ENCODE measurements around the gene RABL2B.

The RABL2B gene

DNA sequence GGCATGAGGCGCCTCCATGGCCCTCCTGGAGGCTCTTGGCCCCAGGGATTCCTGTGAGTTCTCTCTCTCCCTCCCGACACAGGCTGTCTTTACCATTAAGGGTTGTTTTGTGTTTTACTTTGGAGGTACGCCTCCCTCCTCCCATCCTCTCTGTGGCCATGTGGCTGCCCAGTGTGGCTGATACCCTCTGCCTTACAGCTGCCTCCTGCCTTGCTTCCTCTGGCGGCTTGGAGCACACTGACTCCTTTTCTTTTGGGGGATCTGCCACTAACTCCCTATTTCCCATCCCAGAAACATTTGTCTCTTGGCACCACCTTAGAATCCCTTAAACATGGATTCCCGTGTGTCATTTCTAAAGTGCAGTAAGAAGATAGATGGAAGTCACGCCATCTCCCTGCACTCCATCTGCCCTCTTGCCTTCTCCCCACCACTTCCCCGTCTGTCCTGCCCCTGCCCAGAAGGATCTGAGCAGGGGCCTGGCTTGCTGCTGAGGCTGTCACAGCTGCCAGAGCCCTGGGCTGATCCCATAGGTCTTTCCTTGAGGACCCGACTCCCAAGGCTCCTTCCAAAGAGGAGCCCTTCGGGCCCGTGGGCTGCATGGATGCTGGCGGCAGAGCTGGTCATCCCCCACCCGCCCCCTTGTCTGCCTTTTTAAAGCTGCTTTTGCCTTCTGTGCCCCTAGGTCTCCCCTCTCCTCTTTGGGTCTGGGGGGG, 60.6 kb downstream of the RABL2B start:
- H3K27ac ChIP-seq (ENCODE audit: insufficient read depth, low read depth, low read length, poor library complexity, severe bottlenecking) = no peak overlapping the region

DNA sequence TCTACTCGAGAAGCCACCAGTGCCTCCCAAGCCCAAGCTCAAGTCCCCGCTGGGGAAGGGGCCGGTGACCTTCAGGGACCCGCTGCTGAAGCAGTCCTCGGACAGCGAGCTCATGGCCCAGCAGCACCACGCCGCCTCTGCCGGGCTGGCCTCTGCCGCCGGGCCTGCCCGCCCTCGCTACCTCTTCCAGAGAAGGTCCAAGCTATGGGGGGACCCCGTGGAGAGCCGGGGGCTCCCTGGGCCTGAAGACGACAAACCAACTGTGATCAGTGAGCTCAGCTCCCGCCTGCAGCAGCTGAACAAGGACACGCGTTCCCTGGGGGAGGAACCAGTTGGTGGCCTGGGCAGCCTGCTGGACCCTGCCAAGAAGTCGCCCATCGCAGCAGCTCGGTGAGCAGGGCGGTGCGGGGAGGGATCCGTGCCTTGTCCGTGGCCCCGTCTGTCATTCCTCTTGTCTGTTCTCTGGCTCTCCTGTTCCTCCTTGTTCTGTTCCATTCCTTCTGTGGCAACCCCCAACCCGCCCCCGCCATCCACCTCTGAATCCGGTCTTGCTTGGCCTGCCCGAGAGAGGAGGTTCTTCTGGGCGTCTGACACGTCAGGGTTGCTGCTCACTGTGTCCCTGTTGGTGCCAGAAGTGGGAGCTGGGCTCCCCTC, 61.3 kb downstream of the RABL2B start:
- H3K4me3 ChIP-seq (ENCODE audit: insufficient read depth, low read depth, low read length) = no peak overlapping the region
- no peaks in the 10 kb centered on the region for H3K36me3 ChIP-seq (ENCODE audit: control insufficient read depth, insufficient read depth, low read length)
- H3K27me3 ChIP-seq (ENCODE audit: control insufficient read depth, insufficient read depth, low read length, poor library complexity, severe bottlenecking) = peaks cover 38% of the 10 kb centered on the region
- no peaks in the 10 kb centered on the region for H3K4me1 ChIP-seq (ENCODE audit: control insufficient read depth, insufficient read depth, low read length)
- WGBS, 2 experiments = 93% methylated on average over 33 of the region's 33 CpGs
- H3K27ac ChIP-seq (ENCODE audit: insufficient read depth, low read depth, low read length, poor library complexity, severe bottlenecking) = no peak overlapping the region
- no peaks in the 10 kb centered on the region for H3K9me3 ChIP-seq (ENCODE audit: control insufficient read depth, low read length)

More for the DNA sequence above, 60.6 kb downstream of the RABL2B start:
- Histone ChIP-seq H3K4me3 (ENCODE audit: insufficient read depth, low read depth, low read length) (no peak overlapping the region), H3K9me3 (ENCODE audit: control insufficient read depth, low read length) (no peaks in the 10 kb centered on the region), H3K36me3 (ENCODE audit: control insufficient read depth, insufficient read depth, low read length) (no peaks in the 10 kb centered on the region), H3K27me3 (ENCODE audit: control insufficient read depth, insufficient read depth, low read length, poor library complexity, severe bottlenecking) (peaks cover 37% of the 10 kb centered on the region), H3K4me1 (ENCODE audit: control insufficient read depth, insufficient read depth, low read length) (no peaks in the 10 kb centered on the region)
- 95% methylated on average over 11 to 12 of the region's 12 CpGs for WGBS, 2 experiments

DNA sequence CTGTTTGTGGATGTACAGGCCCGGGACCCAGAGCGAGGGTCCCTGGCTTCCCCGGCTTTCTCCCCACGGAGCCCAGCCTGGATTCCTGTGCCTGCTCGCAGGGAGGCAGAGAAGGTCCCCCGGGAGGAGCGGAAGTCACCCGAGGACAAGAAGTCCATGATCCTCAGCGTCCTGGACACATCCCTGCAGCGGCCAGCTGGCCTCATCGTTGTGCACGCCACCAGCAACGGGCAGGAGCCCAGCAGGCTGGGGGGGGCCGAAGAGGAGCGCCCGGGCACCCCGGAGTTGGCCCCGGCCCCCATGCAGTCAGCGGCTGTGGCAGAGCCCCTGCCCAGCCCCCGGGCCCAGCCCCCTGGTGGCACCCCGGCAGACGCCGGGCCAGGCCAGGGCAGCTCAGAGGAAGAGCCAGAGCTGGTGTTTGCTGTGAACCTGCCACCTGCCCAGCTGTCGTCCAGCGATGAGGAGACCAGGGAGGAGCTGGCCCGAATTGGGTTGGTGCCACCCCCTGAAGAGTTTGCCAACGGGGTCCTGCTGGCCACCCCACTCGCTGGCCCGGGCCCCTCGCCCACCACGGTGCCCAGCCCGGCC, 62.1 kb downstream of the RABL2B start:
- no peaks in the 10 kb centered on the region for H3K4me1 ChIP-seq (ENCODE audit: control insufficient read depth, insufficient read depth, low read length)
- WGBS, 2 experiments = 90 to 91% methylated on average over 32 of the region's 32 CpGs
- no peak overlapping the region for H3K27ac ChIP-seq (ENCODE audit: insufficient read depth, low read depth, low read length, poor library complexity, severe bottlenecking)
- H3K27me3 ChIP-seq (ENCODE audit: control insufficient read depth, insufficient read depth, low read length, poor library complexity, severe bottlenecking) = peaks cover 38% of the 10 kb centered on the region
- no peak overlapping the region for H3K4me3 ChIP-seq (ENCODE audit: insufficient read depth, low read depth, low read length)
- no peaks in the 10 kb centered on the region for H3K9me3 ChIP-seq (ENCODE audit: control insufficient read depth, low read length)
- no peaks in the 10 kb centered on the region for H3K36me3 ChIP-seq (ENCODE audit: control insufficient read depth, insufficient read depth, low read length)

DNA sequence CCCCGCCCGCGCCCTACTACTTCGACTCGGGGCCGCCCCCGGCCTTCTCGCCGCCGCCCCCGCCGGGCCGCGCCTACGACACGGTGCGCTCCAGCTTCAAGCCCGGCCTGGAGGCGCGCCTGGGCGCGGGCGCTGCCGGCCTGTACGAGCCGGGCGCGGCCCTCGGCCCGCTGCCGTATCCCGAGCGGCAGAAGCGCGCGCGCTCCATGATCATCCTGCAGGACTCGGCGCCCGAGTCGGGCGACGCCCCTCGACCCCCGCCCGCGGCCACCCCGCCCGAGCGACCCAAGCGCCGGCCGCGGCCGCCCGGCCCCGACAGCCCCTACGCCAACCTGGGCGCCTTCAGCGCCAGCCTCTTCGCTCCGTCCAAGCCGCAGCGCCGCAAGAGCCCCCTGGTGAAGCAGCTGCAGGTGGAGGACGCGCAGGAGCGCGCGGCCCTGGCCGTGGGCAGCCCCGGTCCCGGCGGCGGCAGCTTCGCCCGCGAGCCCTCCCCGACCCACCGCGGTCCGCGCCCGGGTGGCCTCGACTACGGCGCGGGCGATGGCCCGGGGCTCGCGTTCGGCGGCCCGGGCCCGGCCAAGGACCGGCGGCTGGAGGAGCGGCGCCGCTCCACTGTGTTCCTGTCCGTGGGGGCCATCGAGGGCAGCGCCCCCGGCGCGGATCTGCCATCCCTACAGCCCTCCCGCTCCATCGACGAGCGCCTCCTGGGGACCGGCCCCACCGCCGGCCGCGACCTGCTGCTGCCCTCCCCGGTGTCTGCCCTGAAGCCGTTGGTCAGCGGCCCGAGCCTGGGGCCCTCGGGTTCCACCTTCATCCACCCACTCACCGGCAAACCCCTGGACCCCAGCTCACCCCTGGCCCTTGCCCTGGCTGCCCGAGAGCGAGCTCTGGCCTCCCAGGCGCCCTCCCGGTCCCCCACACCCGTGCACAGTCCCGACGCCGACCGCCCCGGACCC, 62.9 kb downstream of the RABL2B start:
- H3K36me3 ChIP-seq (ENCODE audit: control insufficient read depth, insufficient read depth, low read length) = no peaks in the 10 kb centered on the region
- H3K27ac ChIP-seq (ENCODE audit: insufficient read depth, low read depth, low read length, poor library complexity, severe bottlenecking) = no peak overlapping the region
- 11 to 12% methylated on average over 132 of the region's 132 CpGs for WGBS, 2 experiments
- peaks cover 38% of the 10 kb centered on the region for H3K27me3 ChIP-seq (ENCODE audit: control insufficient read depth, insufficient read depth, low read length, poor library complexity, severe bottlenecking)
- H3K4me1 ChIP-seq (ENCODE audit: control insufficient read depth, insufficient read depth, low read length) = no peaks in the 10 kb centered on the region
- no peaks in the 10 kb centered on the region for H3K9me3 ChIP-seq (ENCODE audit: control insufficient read depth, low read length)
- peak overlapping the region; percentile 26 for H3K4me3 ChIP-seq (ENCODE audit: insufficient read depth, low read depth, low read length)

DNA sequence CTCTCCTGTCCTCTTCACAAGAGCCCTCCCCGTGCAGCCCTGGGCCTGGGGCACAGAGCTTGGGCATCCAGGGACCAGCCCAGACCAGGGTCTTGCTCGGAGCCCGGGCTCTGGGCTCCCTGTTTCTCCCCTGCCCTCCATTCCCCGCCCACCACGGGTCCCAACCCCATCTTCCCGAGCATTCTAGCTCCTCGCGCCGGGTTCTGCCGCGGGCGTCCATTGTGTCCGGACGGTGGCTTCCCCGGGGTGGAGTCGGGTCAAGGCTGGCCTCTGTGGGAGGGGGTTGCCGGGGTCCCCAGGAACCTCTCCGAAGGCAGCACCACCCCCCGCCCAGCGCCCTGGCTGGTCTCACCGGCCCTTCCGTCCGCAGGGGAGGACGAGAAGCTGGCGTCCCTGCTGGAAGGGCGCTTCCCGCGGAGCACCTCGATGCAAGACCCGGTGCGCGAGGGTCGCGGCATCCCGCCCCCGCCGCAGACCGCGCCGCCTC, 63.6 kb downstream of the RABL2B start:
- Histone ChIP-seq H3K27me3 (ENCODE audit: control insufficient read depth, insufficient read depth, low read length, poor library complexity, severe bottlenecking) (peaks cover 38% of the 10 kb centered on the region), H3K36me3 (ENCODE audit: control insufficient read depth, insufficient read depth, low read length) (no peaks in the 10 kb centered on the region), H3K4me1 (ENCODE audit: control insufficient read depth, insufficient read depth, low read length) (no peaks in the 10 kb centered on the region), H3K9me3 (ENCODE audit: control insufficient read depth, low read length) (no peaks in the 10 kb centered on the region), H3K4me3 (ENCODE audit: insufficient read depth, low read depth, low read length) (peak overlapping the region; percentile 26), H3K27ac (ENCODE audit: insufficient read depth, low read depth, low read length, poor library complexity, severe bottlenecking) (no peak overlapping the region)
- 9% methylated on average over 40 of the region's 40 CpGs for WGBS, 2 experiments

DNA sequence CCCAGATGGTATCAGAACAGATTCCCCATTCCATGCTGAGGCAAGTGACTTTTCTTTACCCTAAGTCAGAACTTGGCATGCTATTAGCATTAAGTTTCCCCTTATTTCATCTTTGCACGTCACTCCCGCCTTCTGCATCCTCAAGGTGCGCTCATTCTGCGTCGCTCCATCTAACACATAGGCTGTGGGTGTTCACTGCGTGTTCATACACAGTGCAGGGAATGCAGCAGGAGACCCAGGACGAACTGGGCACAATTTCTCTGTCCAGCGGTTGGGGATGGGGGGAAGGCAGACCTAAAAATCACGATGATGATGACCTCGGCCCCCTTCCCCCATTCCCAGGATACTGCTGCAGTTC, 65.1 kb downstream of the RABL2B start:
- H3K4me1 ChIP-seq (ENCODE audit: control insufficient read depth, insufficient read depth, low read length) = no peaks in the 10 kb centered on the region
- no peaks in the 10 kb centered on the region for H3K36me3 ChIP-seq (ENCODE audit: control insufficient read depth, insufficient read depth, low read length)
- WGBS, 2 experiments = 95 to 96% methylated on average over 10 of the region's 10 CpGs
- no peak overlapping the region for H3K27ac ChIP-seq (ENCODE audit: insufficient read depth, low read depth, low read length, poor library complexity, severe bottlenecking)
- H3K27me3 ChIP-seq (ENCODE audit: control insufficient read depth, insufficient read depth, low read length, poor library complexity, severe bottlenecking) = peaks cover 38% of the 10 kb centered on the region
- no peak overlapping the region for H3K4me3 ChIP-seq (ENCODE audit: insufficient read depth, low read depth, low read length)
- no peaks in the 10 kb centered on the region for H3K9me3 ChIP-seq (ENCODE audit: control insufficient read depth, low read length)

DNA sequence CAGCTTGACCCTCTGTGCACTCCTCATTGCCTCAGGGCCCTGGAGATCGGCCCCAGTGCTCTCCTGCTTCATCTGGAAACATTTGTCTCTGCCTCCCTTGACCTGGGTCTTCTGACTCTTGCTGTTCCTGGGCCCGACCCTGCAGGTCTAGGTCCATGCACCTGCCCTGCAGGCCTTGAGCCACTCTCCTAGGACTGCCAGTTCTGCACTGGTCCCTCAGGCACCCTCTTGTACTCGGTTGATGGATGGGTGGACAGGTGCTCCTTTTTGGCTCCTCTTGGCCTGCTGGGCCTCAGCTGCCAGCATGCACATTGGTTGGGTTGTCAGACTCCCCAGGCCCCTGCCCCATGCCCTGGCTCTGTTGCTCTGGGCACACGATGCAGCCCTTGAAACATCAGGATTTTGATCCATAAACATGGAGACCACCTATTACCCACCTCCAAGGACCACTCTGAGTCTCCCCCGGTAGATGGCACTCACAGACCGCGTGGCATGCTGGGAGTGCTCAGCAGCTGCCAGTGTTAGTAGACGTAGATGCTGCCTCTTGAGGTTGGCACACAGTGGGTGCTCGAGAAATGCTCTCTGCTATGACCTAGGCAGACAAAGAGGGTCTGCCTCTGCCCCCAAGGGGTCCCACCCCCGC, 65.6 kb downstream of the RABL2B start:
- Histone ChIP-seq H3K9me3 (ENCODE audit: control insufficient read depth, low read length) (no peaks in the 10 kb centered on the region), H3K27ac (ENCODE audit: insufficient read depth, low read depth, low read length, poor library complexity, severe bottlenecking) (no peak overlapping the region), H3K36me3 (ENCODE audit: control insufficient read depth, insufficient read depth, low read length) (no peaks in the 10 kb centered on the region), H3K4me1 (ENCODE audit: control insufficient read depth, insufficient read depth, low read length) (no peaks in the 10 kb centered on the region), H3K4me3 (ENCODE audit: insufficient read depth, low read depth, low read length) (no peak overlapping the region), H3K27me3 (ENCODE audit: control insufficient read depth, insufficient read depth, low read length, poor library complexity, severe bottlenecking) (peaks cover 38% of the 10 kb centered on the region)
- 85 to 88% methylated on average over 10 of the region's 10 CpGs for WGBS, 2 experiments
